RCC 7860 (cell line): ENCODE data around the gene ITPR1.

Source experiments
- DNase-seq: peaks from one replicate; pipeline ENCODE4 v3.0.0-alpha.2; 2015; ENCODE audit warnings: low spot score
- FAIRE-seq: peaks from 2 replicates; lab custom pipeline; 2012; peaks lifted over from hg19 to GRCh38; lab: Jason Lieb, UNC

The ITPR1 gene

GRCh38 chr3:4529876-4530588, 36.9 kb downstream of the ITPR1 start:
- DNase-seq = no peak
- no peak for FAIRE-seq

GRCh38 chr3:4531478-4532025, 38.4 kb downstream of the ITPR1 start:
- DNase-seq = no peak
- no peak for FAIRE-seq

GRCh38 chr3:4532535-4533112, 39.5 kb downstream of the ITPR1 start:
- no peak for FAIRE-seq
- DNase-seq = no peak

GRCh38 chr3:4533489-4534443, 40.6 kb downstream of the ITPR1 start:
- DNase-seq (no peak), FAIRE-seq (no peak)

- FAIRE-seq = no peak
- DNase-seq = no peak
These were observed 41.8 kb downstream of the ITPR1 start for GRCh38 chr3:4534906-4535305.

- no peak for FAIRE-seq
These were observed 43.1 kb downstream of the ITPR1 start for GRCh38 chr3:4536260-4536659.

GRCh38 chr3:4540267-4540666, 47.1 kb downstream of the ITPR1 start:
- DNase-seq (no peak), FAIRE-seq (no peak)

More at GRCh38 chr3:4536260-4536659, 43.1 kb downstream of the ITPR1 start:
- DNase-seq = no peak

GRCh38 chr3:4543110-4543509, 50.0 kb downstream of the ITPR1 start:
- FAIRE-seq = no peak
- no peak for DNase-seq

GRCh38 chr3:4546346-4547178, 53.4 kb downstream of the ITPR1 start:
- no peak for FAIRE-seq

GRCh38 chr3:4547799-4548198, 54.7 kb downstream of the ITPR1 start:
- DNase-seq (no peak), FAIRE-seq (no peak)

More at GRCh38 chr3:4546346-4547178, 53.4 kb downstream of the ITPR1 start:
- no peak for DNase-seq

GRCh38 chr3:4548356-4548755, 55.2 kb downstream of the ITPR1 start:
- no peak for DNase-seq
- FAIRE-seq = no peak

GRCh38 chr3:4548780-4549179, 55.6 kb downstream of the ITPR1 start:
- FAIRE-seq (no peak), DNase-seq (no peak)

- no peak for FAIRE-seq
- DNase-seq = no peak
These were observed 56.7 kb downstream of the ITPR1 start for GRCh38 chr3:4549896-4550295.

GRCh38 chr3:4551051-4551711, 58.0 kb downstream of the ITPR1 start:
- FAIRE-seq (no peak), DNase-seq (no peak)

- DNase-seq = no peak
- FAIRE-seq = no peak
These were observed 58.8 kb downstream of the ITPR1 start for GRCh38 chr3:4551794-4552442.

GRCh38 chr3:4552811-4553210, 59.7 kb downstream of the ITPR1 start:
- DNase-seq (no peak), FAIRE-seq (no peak)

- DNase-seq (no peak), FAIRE-seq (no peak)
These were observed 68.5 kb downstream of the ITPR1 start for GRCh38 chr3:4561661-4562060.

GRCh38 chr3:4562595-4562994, 69.4 kb downstream of the ITPR1 start:
- DNase-seq (no peak), FAIRE-seq (no peak)

GRCh38 chr3:4564270-4564669, 71.1 kb downstream of the ITPR1 start:
- DNase-seq = no peak
- no peak for FAIRE-seq
